Neural cell (in vitro differentiated cells): Measurements from ENCODE around the gene LRRC71.

Experiments used
- CTCF ChIP-seq: fragments of 450-650 bp; IDR thresholded peaks from 2 replicates; pipeline ENCODE4 v1.5.1; 2014; ENCODE audit warnings: antibody characterized with exemption, mild to moderate bottlenecking, moderate library complexity; ENCODE audit not compliant: poor library complexity, severe bottlenecking
- EP300 ChIP-seq: fragments of 450-650 bp; conservative IDR thresholded peaks from 2 replicates; pipeline ENCODE4 v1.6.1; 2014; ENCODE audit warnings: antibody characterized with exemption, mild to moderate bottlenecking, moderate library complexity; ENCODE audit not compliant: poor library complexity, severe bottlenecking
- EZH2 ChIP-seq: fragments of 200-600, 300-800 bp; shearing (Covaris generic), sonication (generic); IDR thresholded peaks from 2 replicates; pipeline ENCODE4 v1.6.1; 2014; ENCODE audit warnings: antibody characterized with exemption, low read length, borderline replicate concordance, mild to moderate bottlenecking; ENCODE audit not compliant: insufficient read depth, poor library complexity, severe bottlenecking
- POLR2AphosphoS5 ChIP-seq: IDR thresholded peaks from 2 replicates; pipeline ENCODE4 v1.6.1; 2012
- REST ChIP-seq: IDR thresholded peaks from 2 replicates; pipeline ENCODE4 v1.6.1; 2012; ENCODE audit warnings: borderline replicate concordance
- TAF1 ChIP-seq: IDR thresholded peaks from 2 replicates; pipeline ENCODE4 v1.6.1; 2012; ENCODE audit warnings: low read depth

- no peak for TF ChIP-seq POLR2AphosphoS5
- no peak for TF ChIP-seq CTCF
- no peak for TF ChIP-seq REST
- no peak for TF ChIP-seq EP300
- no peak for TF ChIP-seq EZH2
- TF ChIP-seq TAF1 = no peak
Measured at GRCh38 chr1:156897078-156897825, 23.2 kb upstream of the LRRC71 start.
